Neural cell (in vitro differentiated cells): ENCODE results near the gene GET4.

ENCODE experiments used
- CTCF ChIP-seq: fragments of 450-650 bp; IDR thresholded peaks from 2 replicates; pipeline ENCODE4 v1.5.1; 2014; ENCODE audit warnings: antibody characterized with exemption, mild to moderate bottlenecking, moderate library complexity; ENCODE audit not compliant: poor library complexity, severe bottlenecking
- EP300 ChIP-seq: fragments of 450-650 bp; conservative IDR thresholded peaks from 2 replicates; pipeline ENCODE4 v1.6.1; 2014; ENCODE audit warnings: antibody characterized with exemption, mild to moderate bottlenecking, moderate library complexity; ENCODE audit not compliant: poor library complexity, severe bottlenecking
- EZH2 ChIP-seq: fragments of 200-600, 300-800 bp; shearing (Covaris generic), sonication (generic); IDR thresholded peaks from 2 replicates; pipeline ENCODE4 v1.6.1; 2014; ENCODE audit warnings: antibody characterized with exemption, low read length, borderline replicate concordance, mild to moderate bottlenecking; ENCODE audit not compliant: insufficient read depth, poor library complexity, severe bottlenecking
- MXI1 ChIP-seq: fragments of 450-650 bp; conservative IDR thresholded peaks from 2 replicates; pipeline ENCODE4 v1.6.1; 2014; ENCODE audit warnings: antibody characterized with exemption, mild to moderate bottlenecking; ENCODE audit not compliant: poor library complexity, severe bottlenecking
- POLR2AphosphoS5 ChIP-seq: IDR thresholded peaks from 2 replicates; pipeline ENCODE4 v1.6.1; 2012
- RAD21 ChIP-seq: fragments of 450-650 bp; conservative IDR thresholded peaks from 2 replicates; pipeline ENCODE4 v1.6.1; 2014; ENCODE audit warnings: antibody characterized with exemption, mild to moderate bottlenecking, moderate library complexity
- REST ChIP-seq: IDR thresholded peaks from 2 replicates; pipeline ENCODE4 v1.6.1; 2012; ENCODE audit warnings: borderline replicate concordance
- SMC3 ChIP-seq: fragments of 450-650 bp; conservative IDR thresholded peaks from 2 replicates; pipeline ENCODE4 v1.6.1; 2014; ENCODE audit warnings: antibody characterized with exemption, mild to moderate bottlenecking, moderate library complexity; ENCODE audit not compliant: poor library complexity
- TAF1 ChIP-seq: IDR thresholded peaks from 2 replicates; pipeline ENCODE4 v1.6.1; 2012; ENCODE audit warnings: low read depth

GRCh38 chr7:849781-850180, 26.6 kb upstream of the GET4 start:
- no peak for TF ChIP-seq EP300
- no peak for TF ChIP-seq MXI1
- no peak for TF ChIP-seq CTCF
- no peak for TF ChIP-seq REST
- no peak for TF ChIP-seq POLR2AphosphoS5
- no peak for TF ChIP-seq RAD21
- no peak for TF ChIP-seq EZH2
- TF ChIP-seq TAF1 = no peak
- TF ChIP-seq SMC3 = no peak
